Measurements from ENCODE around the gene SNAI3.
A peak's percentile ranks its signal among the peaks of the same experiment; 100 is the strongest.

The SNAI3 gene

GRCh38 chr16:88686439-88687253 is at the start of gene SNAI3:
Gene SNAI3, minus strand, starts transcription at chr16:88686507. Its CDS starts 101 bp downstream, at chr16:88686406.
- no peaks in the 10 kb centered on the region for H3K4me1 ChIP-seq (ENCODE audit: insufficient read depth, poor library complexity, severe bottlenecking)
- H3K4me3 ChIP-seq (ENCODE audit: severe bottlenecking) = peak within 1 kb of the TSS; percentile 34
- H3K27me3 ChIP-seq (ENCODE audit: insufficient read depth, poor library complexity, severe bottlenecking) = peaks cover 24% of the 10 kb centered on the region
- no peaks in the 10 kb centered on the region for H3K9me3 ChIP-seq (ENCODE audit: severe bottlenecking)
- no peak for TF ChIP-seq CTCF (IDR thresholded peaks at IDR 0.05; ENCODE audit: poor library complexity, severe bottlenecking)
- peak; percentile 82 for ATAC-seq (ENCODE audit: low read depth)
- H3K27ac ChIP-seq (ENCODE audit: poor library complexity, severe bottlenecking) = no peak within 1 kb of the TSS
- no peaks in the 10 kb centered on the region for H3K36me3 ChIP-seq (ENCODE audit: low read depth)
- peak; percentile 81 for DNase-seq (ENCODE audit: low spot score)

- peaks cover 49% of the 10 kb centered on the region for H3K36me3 ChIP-seq (ENCODE audit: low read depth)
- TF ChIP-seq CTCF (IDR thresholded peaks at IDR 0.05; ENCODE audit: poor library complexity, severe bottlenecking) = no peak
- H3K4me1 ChIP-seq (ENCODE audit: insufficient read depth, poor library complexity, severe bottlenecking) = no peaks in the 10 kb centered on the region
- DNase-seq (ENCODE audit: low spot score) (no peak), ATAC-seq (ENCODE audit: low read depth) (no peak)
- no peak overlapping the region for H3K4me3 ChIP-seq (ENCODE audit: severe bottlenecking)
- H3K27ac ChIP-seq (ENCODE audit: poor library complexity, severe bottlenecking) = no peak overlapping the region
- no peaks in the 10 kb centered on the region for H3K9me3 ChIP-seq (ENCODE audit: severe bottlenecking)
- no peaks in the 10 kb centered on the region for H3K27me3 ChIP-seq (ENCODE audit: insufficient read depth, poor library complexity, severe bottlenecking)
These were observed 49.8 kb upstream of the SNAI3 start for GRCh38 chr16:88736088-88736487.

GRCh38 chr16:88735616-88736015 is 49.3 kb upstream of the SNAI3 start:
- Histone ChIP-seq H3K9me3 (ENCODE audit: severe bottlenecking) (no peaks in the 10 kb centered on the region), H3K4me1 (ENCODE audit: insufficient read depth, poor library complexity, severe bottlenecking) (no peaks in the 10 kb centered on the region), H3K27ac (ENCODE audit: poor library complexity, severe bottlenecking) (no peak overlapping the region), H3K4me3 (ENCODE audit: severe bottlenecking) (no peak overlapping the region), H3K36me3 (ENCODE audit: low read depth) (peaks cover 49% of the 10 kb centered on the region), H3K27me3 (ENCODE audit: insufficient read depth, poor library complexity, severe bottlenecking) (no peaks in the 10 kb centered on the region)
- ATAC-seq (ENCODE audit: low read depth) (no peak), DNase-seq (ENCODE audit: low spot score) (no peak)
- TF ChIP-seq CTCF (IDR thresholded peaks at IDR 0.05; ENCODE audit: poor library complexity, severe bottlenecking) = no peak

- H3K4me1 ChIP-seq (ENCODE audit: insufficient read depth, poor library complexity, severe bottlenecking) = no peaks in the 10 kb centered on the region
- no peak for TF ChIP-seq CTCF (IDR thresholded peaks at IDR 0.05; ENCODE audit: poor library complexity, severe bottlenecking)
- DNase-seq (ENCODE audit: low spot score) (no peak), ATAC-seq (ENCODE audit: low read depth) (no peak)
- H3K9me3 ChIP-seq (ENCODE audit: severe bottlenecking) = no peaks in the 10 kb centered on the region
- H3K4me3 ChIP-seq (ENCODE audit: severe bottlenecking) = no peak overlapping the region
- H3K27me3 ChIP-seq (ENCODE audit: insufficient read depth, poor library complexity, severe bottlenecking) = no peaks in the 10 kb centered on the region
- peaks cover 54% of the 10 kb centered on the region for H3K36me3 ChIP-seq (ENCODE audit: low read depth)
- no peak overlapping the region for H3K27ac ChIP-seq (ENCODE audit: poor library complexity, severe bottlenecking)
These were observed 48.8 kb upstream of the SNAI3 start for GRCh38 chr16:88735121-88735520.

GRCh38 chr16:88734361-88734728 is 48.0 kb upstream of the SNAI3 start:
- TF ChIP-seq CTCF (IDR thresholded peaks at IDR 0.05; ENCODE audit: poor library complexity, severe bottlenecking) = no peak
- peaks cover 57% of the 10 kb centered on the region for H3K36me3 ChIP-seq (ENCODE audit: low read depth)

More at GRCh38 chr16:88734361-88734728, 48.0 kb upstream of the SNAI3 start:
- DNase-seq (ENCODE audit: low spot score) (no peak), ATAC-seq (ENCODE audit: low read depth) (no peak)
- Histone ChIP-seq H3K4me3 (ENCODE audit: severe bottlenecking) (no peak overlapping the region), H3K27ac (ENCODE audit: poor library complexity, severe bottlenecking) (no peak overlapping the region), H3K27me3 (ENCODE audit: insufficient read depth, poor library complexity, severe bottlenecking) (no peaks in the 10 kb centered on the region), H3K9me3 (ENCODE audit: severe bottlenecking) (no peaks in the 10 kb centered on the region), H3K4me1 (ENCODE audit: insufficient read depth, poor library complexity, severe bottlenecking) (no peaks in the 10 kb centered on the region)
